Hepatocyte (in vitro differentiated cells): ENCODE results near the gene BAZ2B. TPM values are rescaled to one million over a fixed set of nuclear protein-coding genes. Genes with fewer than 3 reads are reported as not detected.

Source experiments
- DNase-seq: peaks from one replicate; pipeline ENCODE4 v3.0.0-alpha.2; 2016; ENCODE audit warnings: low spot score
- H2AFZ ChIP-seq: fragments of 200-600 bp; sonication (generic); 2 replicates; pipeline ENCODE4 v1.6.0; 2016; ENCODE audit warnings: antibody characterized with exemption, mild to moderate bottlenecking
- H3K27ac ChIP-seq: fragments of 200-600 bp; sonication (generic); 2 replicates; pipeline ENCODE4 v1.5.1; 2016; ENCODE audit warnings: mild to moderate bottlenecking
- H3K27me3 ChIP-seq: fragments of 200-600 bp; sonication (generic); 2 replicates; pipeline ENCODE4 v1.6.1; 2016
- H3K36me3 ChIP-seq: fragments of 200-600 bp; sonication (generic); replicated peaks from 2 replicates; pipeline ENCODE4 v1.5.1; 2016; ENCODE audit warnings: low read depth; ENCODE audit not compliant: insufficient read depth
- H3K4me1 ChIP-seq: fragments of 200-600 bp; sonication (generic); 2 replicates; pipeline ENCODE4 v1.5.1; 2016; ENCODE audit warnings: mild to moderate bottlenecking, moderate library complexity; ENCODE audit not compliant: insufficient read depth
- H3K4me2 ChIP-seq: fragments of 200-600 bp; sonication (generic); 2 replicates; pipeline ENCODE4 v1.6.0; 2016
- H3K4me3 ChIP-seq: fragments of 200-600 bp; sonication (generic); 2 replicates; pipeline ENCODE4 v1.5.1; 2016; ENCODE audit warnings: mild to moderate bottlenecking
- H3K79me2 ChIP-seq: fragments of 200-600 bp; sonication (generic); 2 replicates; pipeline ENCODE4 v1.6.0; 2017; ENCODE audit warnings: mild to moderate bottlenecking
- H3K9me2 ChIP-seq: fragments of 200-600 bp; sonication (generic); replicated peaks from 2 replicates; pipeline ENCODE4 v1.6.0; 2017; ENCODE audit warnings: mild to moderate bottlenecking; ENCODE audit not compliant: insufficient read depth
- H3K9me3 ChIP-seq: fragments of 200-600 bp; sonication (generic); 2 replicates; pipeline ENCODE4 v1.5.1; 2016; ENCODE audit warnings: low read depth, mild to moderate bottlenecking
- H4K20me1 ChIP-seq: fragments of 200-600 bp; sonication (generic); 2 replicates; pipeline ENCODE4 v1.6.0; 2016; ENCODE audit warnings: mild to moderate bottlenecking; ENCODE audit not compliant: insufficient read depth, poor library complexity, severe bottlenecking
- EZH2 ChIP-seq: fragments of 200-600 bp; sonication (generic); IDR thresholded peaks from 2 replicates; pipeline ENCODE4 v1.6.1; 2016; ENCODE audit warnings: antibody characterized with exemption, mild to moderate bottlenecking, borderline replicate concordance
- EZH2phosphoT487 ChIP-seq: fragments of 200-600 bp; sonication (generic); IDR thresholded peaks from one replicate; pipeline ENCODE4 v1.6.1; 2018; ENCODE audit warnings: antibody characterized with exemption, mild to moderate bottlenecking, low read depth, moderate library complexity; ENCODE audit not compliant: unreplicated experiment, severe bottlenecking
- WGBS: methylation state at CpG from one replicate; pipeline ENCODE4 v1.1.6; 2016; ENCODE audit warnings: low lambda C conversion rate; ENCODE audit errors: missing lambda C conversion rate; 5-methylcytosine and 5-hydroxymethylcytosine counted together
- polyA plus RNA-seq: library from polyadenylated mRNA; unstranded; fragments of >200 nt; fragmentation: Nextera tagmentation; extraction: Ambion mirVana; gene quantifications from 2 replicates; pipeline ENCODE4 v1.2.1, GENCODE V29; 2016
- total RNA-seq: library from RNA; depleted of rRNA; stranded (reverse); fragments of >200 nt; gene quantifications from 2 replicates; pipeline ENCODE4 v1.2.3, GENCODE V29; 2014
- TF ChIP-seq, protein P1 (sequence below): fragments of 200-600 bp; sonication (generic); IDR thresholded peaks from 2 replicates; pipeline ENCODE4 v1.5.1; 2016; ENCODE audit warnings: antibody characterized with exemption, mild to moderate bottlenecking; ENCODE audit not compliant: poor library complexity

Gene BAZ2B
- total and polyA plus RNA-seq, 2 experiments from 2014 or later, result 40.7 to 83.3 TPM

- Histone ChIP-seq H3K27ac (no peak overlapping the region), H3K9me3 (no peaks in the 10 kb centered on the region), H3K36me3 (no peaks in the 10 kb centered on the region), H3K27me3 (no peaks in the 10 kb centered on the region), H3K4me1 (no peaks in the 10 kb centered on the region), H3K4me3 (no peak overlapping the region), H3K79me2 (peaks cover 7% of the 10 kb centered on the region), H2AFZ (no peak overlapping the region), H3K4me2 (no peak overlapping the region), H4K20me1 (peaks cover 3% of the 10 kb centered on the region), H3K9me2 (no peaks in the 10 kb centered on the region)
- TF ChIP-seq EZH2phosphoT487, result no peak
- no peak for TF ChIP-seq EZH2
- TF ChIP-seq, protein P1, sequence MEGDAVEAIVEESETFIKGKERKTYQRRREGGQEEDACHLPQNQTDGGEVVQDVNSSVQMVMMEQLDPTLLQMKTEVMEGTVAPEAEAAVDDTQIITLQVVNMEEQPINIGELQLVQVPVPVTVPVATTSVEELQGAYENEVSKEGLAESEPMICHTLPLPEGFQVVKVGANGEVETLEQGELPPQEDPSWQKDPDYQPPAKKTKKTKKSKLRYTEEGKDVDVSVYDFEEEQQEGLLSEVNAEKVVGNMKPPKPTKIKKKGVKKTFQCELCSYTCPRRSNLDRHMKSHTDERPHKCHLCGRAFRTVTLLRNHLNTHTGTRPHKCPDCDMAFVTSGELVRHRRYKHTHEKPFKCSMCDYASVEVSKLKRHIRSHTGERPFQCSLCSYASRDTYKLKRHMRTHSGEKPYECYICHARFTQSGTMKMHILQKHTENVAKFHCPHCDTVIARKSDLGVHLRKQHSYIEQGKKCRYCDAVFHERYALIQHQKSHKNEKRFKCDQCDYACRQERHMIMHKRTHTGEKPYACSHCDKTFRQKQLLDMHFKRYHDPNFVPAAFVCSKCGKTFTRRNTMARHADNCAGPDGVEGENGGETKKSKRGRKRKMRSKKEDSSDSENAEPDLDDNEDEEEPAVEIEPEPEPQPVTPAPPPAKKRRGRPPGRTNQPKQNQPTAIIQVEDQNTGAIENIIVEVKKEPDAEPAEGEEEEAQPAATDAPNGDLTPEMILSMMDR, result no peak
- WGBS, result 98% methylated on average over 4 of the region's 4 CpGs
- no peak for DNase-seq
These were observed 140.6 kb downstream of the BAZ2B start for GRCh38 chr2:159475793-159476192.

DNA sequence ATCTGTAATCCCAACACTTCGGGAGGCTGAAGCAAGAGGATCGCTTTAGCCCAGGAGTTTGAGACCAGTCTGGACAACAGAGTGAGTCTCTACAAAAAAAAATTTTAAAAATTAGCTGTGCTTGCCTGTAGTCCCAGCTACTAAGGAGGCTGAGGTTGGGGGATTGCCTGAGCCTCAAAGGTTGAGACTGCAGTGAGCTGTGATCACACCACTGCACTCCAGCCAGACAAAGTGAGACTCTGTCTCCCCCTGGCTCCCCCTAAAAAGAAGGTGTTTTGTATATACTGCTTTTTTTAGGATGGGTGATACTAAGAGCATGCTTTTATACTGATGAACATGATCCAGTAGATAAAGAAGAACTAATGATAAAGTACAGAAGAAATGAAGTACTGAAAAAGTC lies 145.0 kb downstream of the BAZ2B start:
- Histone ChIP-seq H3K36me3 (no peaks in the 10 kb centered on the region), H3K4me3 (no peak overlapping the region), H3K4me2 (no peak overlapping the region), H3K27ac (no peak overlapping the region), H2AFZ (no peak overlapping the region), H3K27me3 (no peaks in the 10 kb centered on the region), H3K4me1 (no peaks in the 10 kb centered on the region), H4K20me1 (no peaks in the 10 kb centered on the region), H3K79me2 (peaks cover 14% of the 10 kb centered on the region), H3K9me3 (no peaks in the 10 kb centered on the region), H3K9me2 (no peaks in the 10 kb centered on the region)
- WGBS, result 52% methylated on average over 2 of the region's 2 CpGs
- no peak for TF ChIP-seq EZH2
- TF ChIP-seq, protein P1, result no peak
- TF ChIP-seq EZH2phosphoT487, result no peak
- DNase-seq, result no peak

- H3K4me3 ChIP-seq, result no peak overlapping the region
- DNase-seq, result no peak
- H3K9me2 ChIP-seq, result no peaks in the 10 kb centered on the region
- H3K9me3 ChIP-seq, result no peaks in the 10 kb centered on the region
- no peaks in the 10 kb centered on the region for H3K36me3 ChIP-seq
- H3K4me1 ChIP-seq, result no peaks in the 10 kb centered on the region
- H2AFZ ChIP-seq, result no peak overlapping the region
- no peak overlapping the region for H3K27ac ChIP-seq
- 100% methylated on average over 2 of the region's 2 CpGs for WGBS
- H3K79me2 ChIP-seq, result peaks cover 14% of the 10 kb centered on the region
- H3K27me3 ChIP-seq, result no peaks in the 10 kb centered on the region
- no peaks in the 10 kb centered on the region for H4K20me1 ChIP-seq
- no peak overlapping the region for H3K4me2 ChIP-seq
- no peak for TF ChIP-seq EZH2
- TF ChIP-seq, protein P1, result no peak
- TF ChIP-seq EZH2phosphoT487, result no peak
These were observed 148.1 kb downstream of the BAZ2B start for GRCh38 chr2:159468257-159468656.

DNA sequence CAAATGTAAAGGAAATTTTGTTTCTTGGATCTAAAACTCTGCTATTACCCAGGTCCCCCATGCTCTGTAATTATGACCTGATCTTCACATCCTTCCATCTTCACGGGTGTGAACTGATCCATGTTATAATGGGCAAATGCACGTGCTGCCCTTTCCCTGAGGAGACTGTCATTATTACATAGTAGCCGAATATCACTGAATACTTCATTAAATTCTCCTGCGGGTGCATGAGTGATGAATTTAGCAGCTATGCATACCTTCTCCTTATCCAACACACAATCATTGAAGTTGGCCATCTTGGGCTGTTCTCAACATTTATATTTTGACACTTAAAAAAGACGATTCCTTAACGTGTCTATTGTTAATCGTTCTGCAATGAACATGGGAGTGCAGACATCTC lies 153.4 kb downstream of the BAZ2B start:
- Histone ChIP-seq H4K20me1 (no peaks in the 10 kb centered on the region), H3K4me3 (no peak overlapping the region), H3K79me2 (peaks cover 7% of the 10 kb centered on the region), H3K9me3 (no peaks in the 10 kb centered on the region), H3K36me3 (no peaks in the 10 kb centered on the region), H3K9me2 (no peaks in the 10 kb centered on the region), H3K27ac (no peak overlapping the region), H3K4me2 (no peak overlapping the region), H2AFZ (no peak overlapping the region), H3K4me1 (no peaks in the 10 kb centered on the region), H3K27me3 (no peaks in the 10 kb centered on the region)
- no peak for DNase-seq
- WGBS, result 97% methylated on average over 7 of the region's 7 CpGs
- TF ChIP-seq EZH2 (no peak), EZH2phosphoT487 (no peak)
- TF ChIP-seq, protein P1, result no peak
